ENCODE measurements around the gene RALGAPA2.

DNA sequence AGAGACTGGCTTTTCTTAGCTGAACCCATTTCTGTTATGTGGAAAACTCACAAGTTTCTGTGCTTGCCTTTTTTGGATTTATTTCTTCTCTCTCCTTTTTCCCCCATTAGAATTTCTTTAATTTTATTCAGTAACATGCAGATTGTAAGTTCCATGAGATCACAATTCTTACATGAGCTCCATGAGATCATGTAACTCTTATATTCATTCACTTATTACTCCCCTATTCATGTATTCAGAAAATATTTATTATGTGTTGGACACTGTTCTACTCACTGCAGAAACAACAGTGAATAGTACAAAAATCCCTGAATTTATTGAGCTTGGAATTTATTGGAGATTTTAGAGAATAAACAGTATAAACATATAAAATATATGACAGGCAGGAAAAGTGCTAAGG is 238.8 kb downstream of the RALGAPA2 start:
- TF ChIP-seq JUN (CRISPR knock-in tag; IDR thresholded peaks at IDR 0.05) (no peak), NR1H2 (CRISPR knock-in tag; IDR thresholded peaks at IDR 0.05) (no peak), ZNF232 (CRISPR knock-in tag; IDR thresholded peaks at IDR 0.05) (no peak), ZNF121 (CRISPR knock-in tag; IDR thresholded peaks at IDR 0.05) (no peak), SMAD4 (CRISPR knock-in tag; IDR thresholded peaks at IDR 0.05) (no peak), ETV6 (CRISPR knock-in tag; IDR thresholded peaks at IDR 0.05) (no peak), CREB1 (CRISPR knock-in tag; IDR thresholded peaks at IDR 0.05) (no peak), ZNF138 (CRISPR knock-in tag; conservative IDR thresholded peaks at IDR 0.05) (no peak)
- TF ChIP-seq, protein P1, sequence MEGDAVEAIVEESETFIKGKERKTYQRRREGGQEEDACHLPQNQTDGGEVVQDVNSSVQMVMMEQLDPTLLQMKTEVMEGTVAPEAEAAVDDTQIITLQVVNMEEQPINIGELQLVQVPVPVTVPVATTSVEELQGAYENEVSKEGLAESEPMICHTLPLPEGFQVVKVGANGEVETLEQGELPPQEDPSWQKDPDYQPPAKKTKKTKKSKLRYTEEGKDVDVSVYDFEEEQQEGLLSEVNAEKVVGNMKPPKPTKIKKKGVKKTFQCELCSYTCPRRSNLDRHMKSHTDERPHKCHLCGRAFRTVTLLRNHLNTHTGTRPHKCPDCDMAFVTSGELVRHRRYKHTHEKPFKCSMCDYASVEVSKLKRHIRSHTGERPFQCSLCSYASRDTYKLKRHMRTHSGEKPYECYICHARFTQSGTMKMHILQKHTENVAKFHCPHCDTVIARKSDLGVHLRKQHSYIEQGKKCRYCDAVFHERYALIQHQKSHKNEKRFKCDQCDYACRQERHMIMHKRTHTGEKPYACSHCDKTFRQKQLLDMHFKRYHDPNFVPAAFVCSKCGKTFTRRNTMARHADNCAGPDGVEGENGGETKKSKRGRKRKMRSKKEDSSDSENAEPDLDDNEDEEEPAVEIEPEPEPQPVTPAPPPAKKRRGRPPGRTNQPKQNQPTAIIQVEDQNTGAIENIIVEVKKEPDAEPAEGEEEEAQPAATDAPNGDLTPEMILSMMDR (IDR thresholded peaks at IDR 0.05), result no peak
- TF ChIP-seq, protein P2, sequence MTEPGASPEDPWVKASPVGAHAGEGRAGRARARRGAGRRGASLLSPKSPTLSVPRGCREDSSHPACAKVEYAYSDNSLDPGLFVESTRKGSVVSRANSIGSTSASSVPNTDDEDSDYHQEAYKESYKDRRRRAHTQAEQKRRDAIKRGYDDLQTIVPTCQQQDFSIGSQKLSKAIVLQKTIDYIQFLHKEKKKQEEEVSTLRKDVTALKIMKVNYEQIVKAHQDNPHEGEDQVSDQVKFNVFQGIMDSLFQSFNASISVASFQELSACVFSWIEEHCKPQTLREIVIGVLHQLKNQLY (CRISPR knock-in tag; IDR thresholded peaks at IDR 0.05), result no peak
- TF ChIP-seq, protein P3, sequence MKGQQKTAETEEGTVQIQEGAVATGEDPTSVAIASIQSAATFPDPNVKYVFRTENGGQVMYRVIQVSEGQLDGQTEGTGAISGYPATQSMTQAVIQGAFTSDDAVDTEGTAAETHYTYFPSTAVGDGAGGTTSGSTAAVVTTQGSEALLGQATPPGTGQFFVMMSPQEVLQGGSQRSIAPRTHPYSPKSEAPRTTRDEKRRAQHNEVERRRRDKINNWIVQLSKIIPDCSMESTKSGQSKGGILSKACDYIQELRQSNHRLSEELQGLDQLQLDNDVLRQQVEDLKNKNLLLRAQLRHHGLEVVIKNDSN (CRISPR knock-in tag; IDR thresholded peaks at IDR 0.05), result no peak
- TF ChIP-seq, protein P4, sequence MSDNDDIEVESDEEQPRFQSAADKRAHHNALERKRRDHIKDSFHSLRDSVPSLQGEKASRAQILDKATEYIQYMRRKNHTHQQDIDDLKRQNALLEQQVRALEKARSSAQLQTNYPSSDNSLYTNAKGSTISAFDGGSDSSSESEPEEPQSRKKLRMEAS (CRISPR knock-in tag; IDR thresholded peaks at IDR 0.05), result no peak
- TF ChIP-seq, protein P5, sequence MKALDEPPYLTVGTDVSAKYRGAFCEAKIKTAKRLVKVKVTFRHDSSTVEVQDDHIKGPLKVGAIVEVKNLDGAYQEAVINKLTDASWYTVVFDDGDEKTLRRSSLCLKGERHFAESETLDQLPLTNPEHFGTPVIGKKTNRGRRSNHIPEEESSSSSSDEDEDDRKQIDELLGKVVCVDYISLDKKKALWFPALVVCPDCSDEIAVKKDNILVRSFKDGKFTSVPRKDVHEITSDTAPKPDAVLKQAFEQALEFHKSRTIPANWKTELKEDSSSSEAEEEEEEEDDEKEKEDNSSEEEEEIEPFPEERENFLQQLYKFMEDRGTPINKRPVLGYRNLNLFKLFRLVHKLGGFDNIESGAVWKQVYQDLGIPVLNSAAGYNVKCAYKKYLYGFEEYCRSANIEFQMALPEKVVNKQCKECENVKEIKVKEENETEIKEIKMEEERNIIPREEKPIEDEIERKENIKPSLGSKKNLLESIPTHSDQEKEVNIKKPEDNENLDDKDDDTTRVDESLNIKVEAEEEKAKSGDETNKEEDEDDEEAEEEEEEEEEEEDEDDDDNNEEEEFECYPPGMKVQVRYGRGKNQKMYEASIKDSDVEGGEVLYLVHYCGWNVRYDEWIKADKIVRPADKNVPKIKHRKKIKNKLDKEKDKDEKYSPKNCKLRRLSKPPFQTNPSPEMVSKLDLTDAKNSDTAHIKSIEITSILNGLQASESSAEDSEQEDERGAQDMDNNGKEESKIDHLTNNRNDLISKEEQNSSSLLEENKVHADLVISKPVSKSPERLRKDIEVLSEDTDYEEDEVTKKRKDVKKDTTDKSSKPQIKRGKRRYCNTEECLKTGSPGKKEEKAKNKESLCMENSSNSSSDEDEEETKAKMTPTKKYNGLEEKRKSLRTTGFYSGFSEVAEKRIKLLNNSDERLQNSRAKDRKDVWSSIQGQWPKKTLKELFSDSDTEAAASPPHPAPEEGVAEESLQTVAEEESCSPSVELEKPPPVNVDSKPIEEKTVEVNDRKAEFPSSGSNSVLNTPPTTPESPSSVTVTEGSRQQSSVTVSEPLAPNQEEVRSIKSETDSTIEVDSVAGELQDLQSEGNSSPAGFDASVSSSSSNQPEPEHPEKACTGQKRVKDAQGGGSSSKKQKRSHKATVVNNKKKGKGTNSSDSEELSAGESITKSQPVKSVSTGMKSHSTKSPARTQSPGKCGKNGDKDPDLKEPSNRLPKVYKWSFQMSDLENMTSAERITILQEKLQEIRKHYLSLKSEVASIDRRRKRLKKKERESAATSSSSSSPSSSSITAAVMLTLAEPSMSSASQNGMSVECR (CRISPR knock-in tag; IDR thresholded peaks at IDR 0.05; ENCODE audit: borderline replicate concordance), result no peak
- TF ChIP-seq, protein P6, sequence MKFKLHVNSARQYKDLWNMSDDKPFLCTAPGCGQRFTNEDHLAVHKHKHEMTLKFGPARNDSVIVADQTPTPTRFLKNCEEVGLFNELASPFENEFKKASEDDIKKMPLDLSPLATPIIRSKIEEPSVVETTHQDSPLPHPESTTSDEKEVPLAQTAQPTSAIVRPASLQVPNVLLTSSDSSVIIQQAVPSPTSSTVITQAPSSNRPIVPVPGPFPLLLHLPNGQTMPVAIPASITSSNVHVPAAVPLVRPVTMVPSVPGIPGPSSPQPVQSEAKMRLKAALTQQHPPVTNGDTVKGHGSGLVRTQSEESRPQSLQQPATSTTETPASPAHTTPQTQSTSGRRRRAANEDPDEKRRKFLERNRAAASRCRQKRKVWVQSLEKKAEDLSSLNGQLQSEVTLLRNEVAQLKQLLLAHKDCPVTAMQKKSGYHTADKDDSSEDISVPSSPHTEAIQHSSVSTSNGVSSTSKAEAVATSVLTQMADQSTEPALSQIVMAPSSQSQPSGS (CRISPR knock-in tag; IDR thresholded peaks at IDR 0.05; ENCODE audit: borderline replicate concordance, low read depth), result no peak
